ENCODE results near the gene ADK. TPM values are rescaled to one million over a fixed set of nuclear protein-coding genes. Genes with fewer than 3 reads are reported as not detected.

ADK gene
- total RNA-seq, 1 donor from 2014 or later = 40.2 TPM

DNA sequence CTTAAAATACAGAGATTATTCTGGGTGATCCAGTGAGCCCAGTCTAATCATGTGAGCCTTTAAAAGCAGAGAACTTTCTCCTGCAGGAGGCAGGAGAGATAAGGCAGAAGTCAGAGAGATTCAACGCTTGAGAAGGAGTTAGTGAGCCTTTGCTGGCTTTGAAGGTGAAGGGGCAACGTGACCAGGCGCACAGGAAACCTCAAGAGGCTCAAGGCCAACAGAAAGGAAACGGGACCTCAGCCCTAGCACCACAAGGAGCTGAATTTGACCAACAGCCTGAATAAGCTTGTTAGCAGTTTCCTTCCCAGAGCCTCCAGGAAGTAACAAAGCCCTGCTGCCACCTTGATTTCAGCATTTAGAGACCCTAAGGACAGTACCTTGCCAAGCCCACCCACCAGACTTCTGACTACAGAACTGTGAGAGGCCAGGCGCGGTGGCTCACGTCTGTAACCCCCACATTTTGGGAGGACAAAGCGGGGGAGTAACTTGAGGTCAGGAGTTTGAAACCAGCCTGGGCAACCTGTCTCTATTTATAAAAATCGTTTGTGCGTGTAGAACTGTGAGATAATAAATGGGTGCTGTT, 588.1 kb downstream of the ADK start:
- intact Hi-C loops (cut with DNase I) = no loop called here
- Histone ChIP-seq H3K9me3 (no peaks in the 10 kb centered on the region), H3K4me3 (no peak overlapping the region), H3K27me3 (ENCODE audit: low read depth) (no peaks in the 10 kb centered on the region), H3K4me1 (peaks cover 11% of the 10 kb centered on the region), H3K27ac (no peak overlapping the region), H3K36me3 (no peaks in the 10 kb centered on the region)
- ATAC-seq = peak; percentile 62
- DNase-seq = no peak
- TF ChIP-seq, protein P1, sequence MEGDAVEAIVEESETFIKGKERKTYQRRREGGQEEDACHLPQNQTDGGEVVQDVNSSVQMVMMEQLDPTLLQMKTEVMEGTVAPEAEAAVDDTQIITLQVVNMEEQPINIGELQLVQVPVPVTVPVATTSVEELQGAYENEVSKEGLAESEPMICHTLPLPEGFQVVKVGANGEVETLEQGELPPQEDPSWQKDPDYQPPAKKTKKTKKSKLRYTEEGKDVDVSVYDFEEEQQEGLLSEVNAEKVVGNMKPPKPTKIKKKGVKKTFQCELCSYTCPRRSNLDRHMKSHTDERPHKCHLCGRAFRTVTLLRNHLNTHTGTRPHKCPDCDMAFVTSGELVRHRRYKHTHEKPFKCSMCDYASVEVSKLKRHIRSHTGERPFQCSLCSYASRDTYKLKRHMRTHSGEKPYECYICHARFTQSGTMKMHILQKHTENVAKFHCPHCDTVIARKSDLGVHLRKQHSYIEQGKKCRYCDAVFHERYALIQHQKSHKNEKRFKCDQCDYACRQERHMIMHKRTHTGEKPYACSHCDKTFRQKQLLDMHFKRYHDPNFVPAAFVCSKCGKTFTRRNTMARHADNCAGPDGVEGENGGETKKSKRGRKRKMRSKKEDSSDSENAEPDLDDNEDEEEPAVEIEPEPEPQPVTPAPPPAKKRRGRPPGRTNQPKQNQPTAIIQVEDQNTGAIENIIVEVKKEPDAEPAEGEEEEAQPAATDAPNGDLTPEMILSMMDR (IDR thresholded peaks at IDR 0.05) = peak; percentile 28

DNA sequence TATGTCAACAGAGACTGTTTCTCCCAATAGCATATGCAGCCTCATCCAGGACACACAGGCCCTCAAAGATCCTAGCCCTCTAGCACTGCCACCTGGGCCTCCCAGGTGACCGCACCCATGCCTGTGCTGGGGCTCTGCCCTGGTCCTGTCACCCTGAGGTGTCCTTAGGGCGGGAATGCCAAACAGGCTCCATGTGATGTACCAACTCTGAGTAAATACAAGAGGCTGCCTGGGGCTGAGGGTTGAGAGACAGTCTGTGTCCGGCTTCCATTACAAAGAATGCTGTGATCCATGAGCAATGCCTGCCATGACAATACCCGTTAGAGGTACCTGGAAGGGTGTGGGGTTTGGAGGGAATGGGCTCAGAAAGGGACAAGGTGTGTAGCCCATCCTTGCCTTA, 592.4 kb downstream of the ADK start:
- no peak for ATAC-seq
- peaks cover 8% of the 10 kb centered on the region for H3K4me1 ChIP-seq
- DNase-seq = no peak
- no peaks in the 10 kb centered on the region for H3K9me3 ChIP-seq
- TF ChIP-seq, protein P1 (IDR thresholded peaks at IDR 0.05) = no peak
- no peaks in the 10 kb centered on the region for H3K27me3 ChIP-seq (ENCODE audit: low read depth)
- intact Hi-C loops (cut with DNase I) = no loop called here
- H3K27ac ChIP-seq = no peak overlapping the region
- no peaks in the 10 kb centered on the region for H3K36me3 ChIP-seq
- H3K4me3 ChIP-seq = no peak overlapping the region

GRCh38 chr10:74745449-74745848, 594.4 kb downstream of the ADK start:
- no peak for ATAC-seq
- intact Hi-C loops (cut with DNase I) = no loop called here
- no peak for DNase-seq
- H3K27ac ChIP-seq = no peak overlapping the region
- H3K36me3 ChIP-seq = no peaks in the 10 kb centered on the region
- H3K4me3 ChIP-seq = no peak overlapping the region
- no peaks in the 10 kb centered on the region for H3K9me3 ChIP-seq
- TF ChIP-seq, protein P1 (IDR thresholded peaks at IDR 0.05) = no peak
- H3K27me3 ChIP-seq (ENCODE audit: low read depth) = no peaks in the 10 kb centered on the region
- no peaks in the 10 kb centered on the region for H3K4me1 ChIP-seq

- Histone ChIP-seq H3K4me1 (no peaks in the 10 kb centered on the region), H3K27ac (no peak overlapping the region), H3K27me3 (ENCODE audit: low read depth) (no peaks in the 10 kb centered on the region), H3K36me3 (no peaks in the 10 kb centered on the region), H3K9me3 (no peaks in the 10 kb centered on the region), H3K4me3 (no peak overlapping the region)
- ATAC-seq (no peak), DNase-seq (no peak)
- intact Hi-C loops (cut with DNase I) = no loop called here
- TF ChIP-seq, protein P1 (IDR thresholded peaks at IDR 0.05) = no peak
Measured at GRCh38 chr10:74746813-74747212, 595.8 kb downstream of the ADK start.

DNA sequence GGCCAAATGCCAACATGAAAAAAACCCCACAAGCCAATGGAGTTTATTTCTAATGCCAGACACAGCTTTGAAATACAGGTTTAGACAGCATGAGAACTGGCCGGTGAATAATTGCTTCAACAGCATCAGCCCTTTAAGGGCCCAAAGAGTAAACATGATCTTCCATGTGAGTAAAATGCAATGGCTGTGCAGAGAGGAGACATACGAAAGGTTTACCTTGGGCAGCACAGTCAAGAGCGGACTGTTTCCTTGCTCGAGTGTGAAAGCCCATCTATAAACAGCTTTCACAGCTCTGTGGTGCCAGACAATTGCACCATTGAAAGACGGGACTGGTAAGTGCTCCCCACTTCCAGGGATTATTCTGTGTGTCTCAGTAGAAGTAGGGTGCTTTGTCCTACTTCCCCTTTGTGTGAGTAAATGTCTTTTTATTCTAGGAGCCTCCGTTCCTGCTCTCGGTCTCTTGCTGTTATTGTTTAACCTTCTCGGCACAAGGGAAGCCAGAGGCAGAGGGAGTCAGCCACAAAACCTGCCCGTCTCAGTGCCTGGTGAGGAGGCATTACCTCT, 597.5 kb downstream of the ADK start:
- TF ChIP-seq, protein P1 (IDR thresholded peaks at IDR 0.05) = no peak
- H3K4me1 ChIP-seq = no peaks in the 10 kb centered on the region
- no peak for DNase-seq
- H3K9me3 ChIP-seq = no peaks in the 10 kb centered on the region
- H3K27ac ChIP-seq = no peak overlapping the region
- no peak overlapping the region for H3K4me3 ChIP-seq
- intact Hi-C loops (cut with DNase I) = no loop called here
- no peak for ATAC-seq
- no peaks in the 10 kb centered on the region for H3K36me3 ChIP-seq
- H3K27me3 ChIP-seq (ENCODE audit: low read depth) = no peaks in the 10 kb centered on the region
